PC-3 (cell line): ENCODE measurements around the gene RTL5.

Experiments
- EZH2phosphoT487 ChIP-seq: fragments of 300-600 bp; sonication (generic); IDR thresholded peaks from 2 replicates; pipeline ENCODE4 v1.6.1; 2018; ENCODE audit warnings: mild to moderate bottlenecking, antibody characterized with exemption, low read length, borderline replicate concordance
- TF ChIP-seq, protein P1 (sequence below): fragments of 300-600 bp; sonication (generic); conservative IDR thresholded peaks from 2 replicates; pipeline ENCODE4 v1.5.1; 2017; ENCODE audit warnings: antibody characterized with exemption, low read depth, mild to moderate bottlenecking, low read length

DNA sequence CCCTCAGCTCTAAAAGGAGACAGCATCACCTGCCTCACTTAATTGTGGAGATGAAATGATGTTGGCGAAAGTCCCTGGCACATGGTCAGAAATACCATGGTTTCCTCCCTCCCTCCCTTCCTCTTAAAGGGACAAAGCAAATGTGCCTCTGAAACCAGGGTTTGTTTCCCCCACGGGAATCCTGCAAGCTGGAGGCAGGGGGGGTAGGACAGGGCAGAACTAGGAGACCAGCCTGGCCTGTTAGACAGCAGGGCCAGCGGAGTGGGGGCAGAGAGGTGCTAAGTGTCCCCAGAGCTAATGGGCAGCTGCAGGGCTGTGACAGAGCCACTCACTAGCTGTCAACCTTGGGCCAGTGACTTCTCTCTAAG, 5.7 kb downstream of the RTL5 start:
- TF ChIP-seq, protein P1, sequence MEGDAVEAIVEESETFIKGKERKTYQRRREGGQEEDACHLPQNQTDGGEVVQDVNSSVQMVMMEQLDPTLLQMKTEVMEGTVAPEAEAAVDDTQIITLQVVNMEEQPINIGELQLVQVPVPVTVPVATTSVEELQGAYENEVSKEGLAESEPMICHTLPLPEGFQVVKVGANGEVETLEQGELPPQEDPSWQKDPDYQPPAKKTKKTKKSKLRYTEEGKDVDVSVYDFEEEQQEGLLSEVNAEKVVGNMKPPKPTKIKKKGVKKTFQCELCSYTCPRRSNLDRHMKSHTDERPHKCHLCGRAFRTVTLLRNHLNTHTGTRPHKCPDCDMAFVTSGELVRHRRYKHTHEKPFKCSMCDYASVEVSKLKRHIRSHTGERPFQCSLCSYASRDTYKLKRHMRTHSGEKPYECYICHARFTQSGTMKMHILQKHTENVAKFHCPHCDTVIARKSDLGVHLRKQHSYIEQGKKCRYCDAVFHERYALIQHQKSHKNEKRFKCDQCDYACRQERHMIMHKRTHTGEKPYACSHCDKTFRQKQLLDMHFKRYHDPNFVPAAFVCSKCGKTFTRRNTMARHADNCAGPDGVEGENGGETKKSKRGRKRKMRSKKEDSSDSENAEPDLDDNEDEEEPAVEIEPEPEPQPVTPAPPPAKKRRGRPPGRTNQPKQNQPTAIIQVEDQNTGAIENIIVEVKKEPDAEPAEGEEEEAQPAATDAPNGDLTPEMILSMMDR: no peak
- no peak for TF ChIP-seq EZH2phosphoT487
